K562 (cell line): ENCODE data around the gene MARVELD1.

Experiments used
- RAD51 ChIP-seq: fragments of 450-650 bp; IDR thresholded peaks from 2 replicates; pipeline ENCODE4 v1.7.1; 2016; ENCODE audit warnings: low read depth, mild to moderate bottlenecking, borderline replicate concordance
- SNRNP70 ChIP-seq: fragments of 200-400 bp; formaldehyde crosslinking; optimal IDR thresholded peaks from 2 replicates; pipeline ENCODE3; 2017; ENCODE audit warnings: low read depth, low read length
- TCF7L2 ChIP-seq: fragments of 150-350 bp; IDR thresholded peaks from 2 replicates; pipeline ENCODE4 v1.6.1; 2016; ENCODE audit warnings: low read depth, mild to moderate bottlenecking, low read length, moderate library complexity
- ZBTB8A ChIP-seq: fragments of 450-650 bp; IDR thresholded peaks from 2 replicates; pipeline ENCODE4 v1.6.1; 2018; ENCODE audit warnings: mild to moderate bottlenecking, moderate library complexity; ENCODE audit not compliant: partially characterized antibody
- TF ChIP-seq, protein P1 (sequence below), 3 experiments: fragments of 200-800 bp in 1 of 3; sonication (Bioruptor generic) in 1 of 3; sonication (generic) in 1 of 3; formaldehyde crosslinking in 1 of 3; IDR thresholded peaks; 2 replicates each; pipeline versions ENCODE4 v1.6.1 to v1.8.0; 2016 to 2022; ENCODE audit warnings: mild to moderate bottlenecking in 2 of 3, missing compliant biosample characterization in 2 of 3, missing genetic modification characterization in 2 of 3, missing genetic modification reagents in 1 of 3

DNA sequence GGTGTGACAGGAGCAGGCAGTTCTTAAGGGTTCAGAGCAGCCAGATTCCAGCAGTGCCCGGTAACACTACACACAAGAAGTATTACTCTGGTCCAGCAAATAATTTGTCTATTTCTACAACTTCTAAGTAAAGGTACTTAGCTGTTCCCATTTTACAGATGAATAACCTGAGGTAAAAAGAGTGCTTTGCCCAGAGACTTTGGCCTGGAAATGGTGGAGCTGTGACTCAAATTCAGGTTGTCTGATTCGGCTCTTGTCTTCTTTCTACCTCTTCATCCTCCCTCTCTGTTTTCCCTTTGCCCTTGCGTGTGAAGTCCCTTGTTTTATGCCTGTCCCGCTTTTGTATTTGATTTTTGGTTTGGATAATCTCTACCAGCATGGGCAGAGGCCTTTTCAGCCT is 41.2 kb downstream of the MARVELD1 start:
- TF ChIP-seq SNRNP70 (no peak), RAD51 (no peak), ZBTB8A (no peak), TCF7L2 (no peak)
- TF ChIP-seq, protein P1, sequence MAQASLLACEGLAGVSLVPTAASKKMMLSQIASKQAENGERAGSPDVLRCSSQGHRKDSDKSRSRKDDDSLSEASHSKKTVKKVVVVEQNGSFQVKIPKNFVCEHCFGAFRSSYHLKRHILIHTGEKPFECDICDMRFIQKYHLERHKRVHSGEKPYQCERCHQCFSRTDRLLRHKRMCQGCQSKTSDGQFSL (CRISPR knock-in tag; IDR thresholded peaks at IDR 0.05), result no peak
- TF ChIP-seq, protein P1 (tag; IDR thresholded peaks at IDR 0.05), result no peak
